NCI-H345 (cell line): ENCODE measurements around the gene TMEM150B.

ENCODE experiments used
- DNase-seq: peaks from one replicate; lab custom pipeline; 2025; lab: John Stamatoyannopoulos, UW

The TMEM150B gene, protein sequence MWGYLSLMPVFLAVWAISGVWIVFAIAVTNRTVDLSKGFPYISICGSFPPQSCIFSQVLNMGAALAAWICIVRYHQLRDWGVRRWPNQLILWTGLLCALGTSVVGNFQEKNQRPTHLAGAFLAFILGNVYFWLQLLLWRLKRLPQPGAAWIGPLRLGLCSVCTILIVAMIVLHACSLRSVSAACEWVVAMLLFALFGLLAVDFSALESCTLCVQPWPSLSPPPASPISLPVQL

GRCh38 chr19:55325172-55325571, at the start of gene TMEM150B:
Gene TMEM150B, minus strand, starts transcription at chr19:55325341. Its CDS starts 4,305 bp downstream, at chr19:55321036.
- no peak for DNase-seq

GRCh38 chr19:55373993-55374757, 49.0 kb upstream of the TMEM150B start:
- no peak for DNase-seq

- DNase-seq, result no peak
Measured at GRCh38 chr19:55373306-55373992, 48.3 kb upstream of the TMEM150B start.

DNA sequence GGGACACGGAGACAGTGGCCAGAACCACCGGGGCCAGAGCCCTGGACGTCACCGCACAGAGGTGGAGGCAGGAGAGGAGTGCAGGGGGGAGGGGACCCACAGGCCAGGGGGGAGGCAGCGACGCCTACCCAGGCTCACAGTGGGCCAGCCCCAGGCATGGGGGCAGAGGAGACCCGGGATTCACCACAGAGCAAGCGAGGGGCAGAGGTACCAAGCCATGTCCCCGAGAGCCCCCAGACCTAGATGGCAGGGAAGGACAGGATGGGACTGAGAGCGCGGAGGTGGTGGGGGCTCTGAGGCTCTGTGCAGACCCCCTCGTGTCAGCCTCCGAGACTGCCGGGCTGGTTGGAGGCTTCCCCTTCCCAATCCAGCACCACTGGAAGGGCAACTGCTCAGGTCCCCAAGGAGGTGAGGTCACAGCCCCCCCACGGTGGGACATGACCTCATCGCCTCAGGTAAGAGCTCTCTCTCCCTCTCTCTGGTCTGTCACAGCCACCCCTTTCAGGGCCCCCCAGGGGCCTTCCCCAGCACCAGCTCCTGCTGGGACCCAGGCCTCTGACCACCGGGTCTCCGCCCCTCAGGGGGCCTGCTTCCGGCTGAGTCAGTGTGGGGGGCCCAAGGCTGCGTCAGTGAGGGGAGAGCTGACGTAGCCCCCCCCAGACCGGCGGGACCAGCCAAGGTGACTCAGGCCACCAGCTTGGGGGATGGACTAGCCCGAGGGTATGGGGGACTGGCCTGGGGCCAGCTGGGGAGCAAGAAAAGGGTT, 47.4 kb upstream of the TMEM150B start:
- DNase-seq, result no peak

GRCh38 chr19:55370305-55370988, 45.3 kb upstream of the TMEM150B start, which contains the start of gene IL11:
Gene IL11, minus strand, starts transcription at chr19:55370463. Its CDS starts 153 bp downstream, at chr19:55370310.
- DNase-seq, result no peak

DNA sequence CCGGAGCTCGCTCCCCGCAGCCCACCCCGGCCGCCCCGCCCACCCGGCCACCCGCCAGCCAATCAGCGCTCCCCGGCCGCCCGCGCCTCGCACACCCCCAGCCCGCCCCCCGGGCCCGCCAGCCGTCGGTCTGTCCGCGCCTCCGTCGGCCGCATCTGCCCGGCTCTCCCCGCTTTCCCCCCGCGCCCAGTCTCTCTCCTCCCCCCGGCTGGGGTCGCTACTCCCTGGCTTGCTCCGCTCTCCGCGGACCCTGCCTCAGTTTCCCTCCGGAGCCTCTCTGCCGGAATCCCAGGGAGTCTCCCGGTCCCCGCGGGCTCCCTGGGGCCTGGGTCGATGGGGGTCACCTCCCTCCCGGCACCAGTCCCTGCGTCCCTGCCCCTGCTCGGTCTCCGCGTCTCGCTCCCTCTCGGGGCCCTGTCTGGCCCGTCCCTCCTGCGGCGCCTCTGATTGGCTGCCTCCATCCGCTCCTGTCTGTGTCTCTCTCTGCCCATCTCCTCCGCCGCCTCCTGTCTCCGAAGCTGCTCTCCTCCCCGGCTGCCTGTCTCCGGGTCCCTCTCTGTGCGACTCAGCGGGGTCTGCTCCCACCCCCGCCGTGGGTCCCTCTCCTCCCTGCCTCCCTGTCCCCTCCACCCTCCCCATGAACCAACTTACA, 44.6 kb upstream of the TMEM150B start:
- DNase-seq, result no peak

GRCh38 chr19:55368701-55369563, 43.8 kb upstream of the TMEM150B start:
- no peak for DNase-seq

DNA sequence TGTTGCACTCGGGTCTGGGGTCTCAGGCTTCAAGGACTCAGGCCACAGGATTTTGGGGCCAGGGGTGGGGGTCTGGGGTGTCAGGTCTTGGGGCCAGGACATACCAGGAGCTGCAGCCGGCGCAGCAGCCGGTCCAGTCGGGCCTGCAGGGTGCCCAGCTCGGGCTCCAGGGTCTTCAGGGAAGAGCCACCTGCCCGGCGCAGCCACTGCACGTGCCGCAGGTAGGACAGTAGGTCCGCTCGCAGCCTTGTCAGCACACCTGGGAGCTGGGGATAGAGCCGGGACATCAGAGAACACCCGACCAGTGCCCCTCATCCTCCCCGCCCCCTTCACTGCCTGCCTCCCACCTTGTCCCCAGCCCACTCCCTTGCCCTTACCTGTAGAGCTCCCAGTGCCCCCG, 43.0 kb upstream of the TMEM150B start:
- no peak for DNase-seq

DNA sequence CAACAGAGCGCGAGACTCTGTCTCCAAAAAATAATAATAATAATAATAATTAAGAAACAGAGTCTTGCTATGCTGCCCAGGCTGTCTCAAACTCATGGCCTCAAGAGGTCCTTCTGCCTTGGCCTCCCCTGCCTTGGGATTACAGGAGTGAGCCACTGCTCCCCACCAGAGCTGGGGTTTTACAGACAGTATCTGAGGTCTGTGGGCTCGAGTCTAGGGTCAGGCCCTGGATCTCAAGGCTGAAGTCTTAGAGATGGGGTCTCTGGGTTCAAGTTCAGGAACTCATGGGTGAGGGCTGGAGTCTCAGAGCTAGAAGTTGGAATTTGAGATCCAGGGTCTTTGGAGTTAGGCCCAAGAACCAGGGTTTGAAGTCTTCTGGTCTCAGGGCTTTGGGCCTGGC, 41.6 kb upstream of the TMEM150B start:
- no peak for DNase-seq

DNA sequence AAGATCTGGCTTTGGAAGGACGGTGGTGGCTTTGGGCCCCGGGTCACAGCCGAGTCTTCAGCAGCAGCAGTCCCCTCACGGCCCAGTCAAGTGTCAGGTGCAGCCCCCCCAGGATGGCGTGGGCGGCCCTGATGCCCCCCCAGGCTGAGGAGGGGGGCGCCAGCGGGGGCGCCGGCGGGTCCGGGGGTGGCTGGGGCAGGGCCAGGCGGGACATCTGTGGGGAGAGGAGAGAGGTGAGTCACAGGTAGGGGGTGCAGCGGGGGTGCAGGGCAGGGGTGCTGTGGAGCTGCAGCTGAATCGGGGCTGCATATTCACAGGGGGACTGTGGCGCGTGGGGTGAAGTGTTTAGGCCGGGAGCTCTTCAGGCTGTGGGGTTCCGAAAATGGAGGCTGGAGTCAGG, 40.8 kb upstream of the TMEM150B start:
- DNase-seq, result no peak

- no peak for DNase-seq
Measured at GRCh38 chr19:55365245-55365644, 40.1 kb upstream of the TMEM150B start.

DNA sequence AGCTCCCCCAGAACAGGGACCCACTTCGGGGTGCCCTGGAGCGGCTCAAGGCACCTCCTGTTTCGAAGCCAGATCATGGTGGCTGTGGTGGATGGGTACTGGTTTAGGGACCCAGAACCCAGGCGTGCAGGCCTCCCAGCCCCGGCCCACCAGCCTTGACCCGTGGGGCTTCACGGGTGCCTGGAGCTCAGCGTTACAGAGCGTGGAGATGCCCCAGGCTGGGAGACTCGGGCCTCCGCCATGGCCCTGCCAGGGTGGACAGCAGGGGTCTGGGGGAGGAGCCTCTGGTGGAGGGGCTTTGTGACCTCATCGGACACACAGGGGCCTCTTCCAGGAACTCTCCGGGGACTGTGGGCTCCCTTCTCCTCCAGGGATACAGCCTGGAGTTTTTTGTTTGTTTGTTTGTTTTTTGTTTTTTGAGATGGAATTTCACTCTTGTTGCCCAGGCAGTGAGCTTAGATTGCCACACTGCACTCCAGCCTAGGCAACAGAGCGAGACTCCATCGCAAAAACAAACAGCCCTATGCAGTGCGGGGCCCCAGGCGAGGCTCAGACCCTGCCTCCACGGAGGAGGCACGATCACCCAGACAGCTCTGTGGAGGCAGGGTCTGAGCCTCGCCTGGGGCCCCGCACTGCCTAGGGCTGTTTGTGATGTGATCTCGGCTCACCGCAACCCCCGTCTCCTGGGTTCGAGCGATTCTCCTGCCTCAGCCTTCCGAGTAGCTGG, 38.0 kb upstream of the TMEM150B start, which contains the start of gene GARIN5B:
GARIN5B (minus strand) TSS at position 271 of the 727 bp plus-strand sequence; CDS start at position 77, 194 bp downstream.
- no peak for DNase-seq

DNA sequence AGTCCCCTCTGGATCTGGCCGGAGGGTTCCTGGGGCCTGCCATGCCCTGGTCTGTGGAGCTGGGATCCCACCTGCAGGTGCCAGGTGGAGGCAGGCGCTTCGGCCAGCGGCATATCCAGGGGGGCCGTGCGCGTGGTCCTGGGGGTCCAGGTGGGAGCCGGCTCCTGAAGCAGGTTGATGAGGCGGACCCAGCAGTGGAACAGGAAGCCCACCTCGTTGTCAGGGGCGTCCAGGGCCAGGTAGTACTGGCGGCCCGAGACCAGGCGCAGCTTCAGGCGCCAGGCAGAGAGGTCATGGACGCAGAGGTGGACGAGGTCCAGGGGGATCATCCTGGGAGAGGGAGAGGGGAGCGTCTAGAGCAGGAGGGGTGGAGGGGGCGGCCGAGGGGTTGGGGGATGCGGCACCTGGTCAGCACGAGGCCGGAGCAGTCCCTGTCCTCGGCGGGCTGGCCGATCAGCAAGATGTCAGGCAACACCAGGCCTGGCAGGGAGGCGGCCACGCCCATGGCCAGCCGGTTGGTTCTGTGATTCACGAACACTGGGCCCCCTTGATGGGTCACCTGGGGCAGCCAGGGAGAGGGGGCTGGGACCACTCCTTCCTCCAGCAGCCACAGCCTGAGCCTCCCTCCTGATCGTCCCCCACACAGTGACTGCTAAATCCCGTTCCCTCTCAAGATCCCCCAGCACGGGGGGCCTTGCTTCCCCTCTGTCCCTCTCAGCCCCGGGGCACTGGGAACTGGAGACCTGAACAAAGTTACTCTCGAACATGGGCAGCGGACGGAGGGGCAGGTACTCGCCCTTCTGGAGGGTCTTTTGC, 37.2 kb upstream of the TMEM150B start:
- no peak for DNase-seq

DNA sequence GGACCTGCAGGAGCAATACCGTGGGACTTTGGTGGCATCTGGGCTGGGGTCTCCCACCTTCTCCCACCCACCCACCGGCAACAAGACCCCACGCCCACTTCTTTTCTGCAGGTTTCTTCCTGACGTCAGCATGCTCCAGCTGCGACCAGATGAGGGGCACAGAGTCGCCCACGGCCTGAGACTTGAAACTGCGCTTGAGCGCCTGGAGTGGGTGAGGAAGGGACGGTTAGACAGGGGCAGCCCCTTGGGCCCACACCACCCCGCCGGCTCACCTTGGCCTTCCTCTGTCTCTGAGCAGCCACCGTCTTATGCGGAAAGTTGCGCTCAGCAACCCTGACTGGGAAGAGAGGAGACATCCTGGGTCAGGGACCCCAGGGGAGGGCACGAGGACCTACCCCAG, 35.8 kb upstream of the TMEM150B start:
- DNase-seq, result no peak

- DNase-seq, result no peak
Measured at GRCh38 chr19:55358943-55359908, 34.1 kb upstream of the TMEM150B start.

DNA sequence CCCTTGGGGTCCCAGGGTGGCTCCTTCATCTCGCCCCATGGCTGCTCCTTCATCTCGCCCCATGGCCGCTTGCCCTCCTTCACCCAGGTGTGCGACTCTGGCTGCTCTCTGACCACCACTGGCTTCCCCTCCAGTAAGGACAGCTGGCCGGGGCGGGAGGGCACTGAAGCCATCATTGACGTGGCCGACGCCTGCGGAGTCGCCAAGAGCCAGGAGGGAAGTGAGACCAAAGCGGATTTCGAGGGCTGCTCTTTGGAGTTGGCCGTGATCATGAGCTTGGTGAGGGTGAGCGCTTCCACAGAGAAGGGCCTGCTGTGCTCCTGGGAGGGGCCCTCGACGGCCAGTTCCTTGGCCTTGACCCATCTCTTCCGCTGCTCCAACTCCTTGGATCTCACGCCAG, 33.4 kb upstream of the TMEM150B start:
- no peak for DNase-seq

- DNase-seq, result no peak
Measured at GRCh38 chr19:55355213-55355821, 30.2 kb upstream of the TMEM150B start.
